Stimulated activated CD4-positive, alpha-beta T cell treated with anti-CD3 and anti-CD28 coated beads, TNF-alpha, amount 100 ng/mL, for 4 hours (primary cell): ENCODE measurements around the gene RAPGEF2.
"Not testable (repeated sequence)": the region's sequence is repeated elsewhere in the genome, so short reads cannot be mapped to it uniquely, and the experiment has no call there.

ENCODE experiments used
- DNase-seq, 3 experiments: peaks; one replicate each; pipeline ENCODE4 v3.0.0-alpha.2; 2020; ENCODE audit warnings: low read depth in 3 of 3

RAPGEF2 gene

GRCh38 chr4:159102622-159103383 lies at the start of gene RAPGEF2:
TSS of gene RAPGEF2 (plus strand) at chr4:159103079. CDS start at chr4:159104163, 1,084 bp downstream.
- peak; percentile 61 to 77 (median 73) for DNase-seq

GRCh38 chr4:159055833-159056232 lies 47.0 kb upstream of the RAPGEF2 start:
- no peak for DNase-seq

- DNase-seq: no peak
These were observed 42.7 kb upstream of the RAPGEF2 start for GRCh38 chr4:159060161-159060560.

GRCh38 chr4:159062381-159062780 lies 40.5 kb upstream of the RAPGEF2 start:
- no peak for DNase-seq

- DNase-seq: no peak
These were observed 37.2 kb upstream of the RAPGEF2 start for GRCh38 chr4:159065513-159066240.

GRCh38 chr4:159068139-159068538 lies 34.7 kb upstream of the RAPGEF2 start:
- DNase-seq: not testable (repeated sequence)

- DNase-seq: no peak
These were observed 33.0 kb upstream of the RAPGEF2 start for GRCh38 chr4:159069922-159070321.

GRCh38 chr4:159070742-159071141 lies 32.1 kb upstream of the RAPGEF2 start:
- DNase-seq: no peak

- DNase-seq: no peak
These were observed 31.5 kb upstream of the RAPGEF2 start for GRCh38 chr4:159071178-159071968.

- no peak for DNase-seq
These were observed 30.7 kb upstream of the RAPGEF2 start for GRCh38 chr4:159071969-159072765.

- DNase-seq: no peak
These were observed 27.3 kb upstream of the RAPGEF2 start for GRCh38 chr4:159075531-159075932.

GRCh38 chr4:159077018-159077417 lies 25.9 kb upstream of the RAPGEF2 start:
- not testable (repeated sequence) for DNase-seq

GRCh38 chr4:159077702-159078495 lies 25.0 kb upstream of the RAPGEF2 start:
- DNase-seq: no peak

GRCh38 chr4:159079074-159079473 lies 23.8 kb upstream of the RAPGEF2 start:
- no peak for DNase-seq

GRCh38 chr4:159086606-159087005 lies 16.3 kb upstream of the RAPGEF2 start:
- DNase-seq: no peak

- DNase-seq: no peak
These were observed 12.6 kb upstream of the RAPGEF2 start for GRCh38 chr4:159090255-159090654.

- DNase-seq: not testable (repeated sequence)
These were observed 8.7 kb upstream of the RAPGEF2 start for GRCh38 chr4:159094156-159094555.

- no peak for DNase-seq
These were observed 6.4 kb upstream of the RAPGEF2 start for GRCh38 chr4:159096434-159096833.

GRCh38 chr4:159097144-159097543 lies 5.7 kb upstream of the RAPGEF2 start:
- DNase-seq: no peak

GRCh38 chr4:159097785-159098184 lies 5.1 kb upstream of the RAPGEF2 start:
- no peak for DNase-seq
